Smooth muscle cell (in vitro differentiated cells): ENCODE data around the gene PTPN5. TPM values are rescaled to one million over a fixed set of nuclear protein-coding genes. Genes with fewer than 3 reads are reported as not detected.

Experiments
- DNase-seq: peaks from one replicate; lab custom pipeline; 2025; ENCODE audit not compliant: unreplicated experiment; lab: John Stamatoyannopoulos, UW
- H2AFZ ChIP-seq: fragments of 200-600 bp; sonication (generic); 2 replicates; pipeline ENCODE4 v1.6.0; 2016; ENCODE audit warnings: antibody characterized with exemption, low read depth, mild to moderate bottlenecking
- H3F3A ChIP-seq: fragments of 200-600 bp; sonication (generic); 2 replicates; pipeline ENCODE4 v1.6.0; 2017; ENCODE audit warnings: antibody characterized with exemption, low read depth
- H3K27ac ChIP-seq: fragments of 200-600 bp; sonication (generic); 2 replicates; pipeline ENCODE4 v1.5.1; 2016; ENCODE audit warnings: low read depth, mild to moderate bottlenecking
- H3K27me3 ChIP-seq: fragments of 200-600 bp; sonication (generic); 2 replicates; pipeline ENCODE4 v1.6.1; 2016; ENCODE audit warnings: low read depth, mild to moderate bottlenecking
- H3K36me3 ChIP-seq: fragments of 200-600 bp; sonication (generic); 2 replicates; pipeline ENCODE4 v1.5.1; 2016; ENCODE audit warnings: low read depth
- H3K4me1 ChIP-seq: fragments of 200-600 bp; sonication (generic); 2 replicates; pipeline ENCODE4 v1.5.1; 2016; ENCODE audit warnings: low read depth
- H3K4me2 ChIP-seq: fragments of 200-600 bp; sonication (generic); 2 replicates; pipeline ENCODE4 v1.6.0; 2016; ENCODE audit warnings: mild to moderate bottlenecking
- H3K4me3 ChIP-seq: fragments of 200-600 bp; sonication (generic); 2 replicates; pipeline ENCODE4 v1.5.1; 2016; ENCODE audit warnings: mild to moderate bottlenecking
- H3K79me2 ChIP-seq: fragments of 200-600 bp; sonication (generic); 2 replicates; pipeline ENCODE4 v1.6.0; 2016; ENCODE audit warnings: low read depth, mild to moderate bottlenecking
- H3K9ac ChIP-seq: fragments of 200-600 bp; sonication (generic); 2 replicates; pipeline ENCODE4 v1.6.0; 2016; ENCODE audit warnings: low read depth
- H3K9me3 ChIP-seq: fragments of 200-600 bp; sonication (generic); replicated peaks from 2 replicates; pipeline ENCODE4 v1.5.1; 2016; ENCODE audit warnings: low read depth
- H4K20me1 ChIP-seq: fragments of 200-600 bp; sonication (generic); 2 replicates; pipeline ENCODE4 v1.6.0; 2016; ENCODE audit warnings: low read depth
- WGBS: methylation state at CpG from one replicate; pipeline ENCODE4 v1.1.7; 2016; ENCODE audit warnings: low lambda C conversion rate; 5-methylcytosine and 5-hydroxymethylcytosine counted together
- polyA plus RNA-seq: library from polyadenylated mRNA; unstranded; fragments of >200 nt; fragmentation: Nextera tagmentation; extraction: Ambion mirVana; gene quantifications from 2 replicates; pipeline ENCODE4 v1.2.1, GENCODE V29; 2016
- total RNA-seq: library from RNA; depleted of rRNA; stranded (reverse); fragments of >200 nt; gene quantifications from 2 replicates; pipeline ENCODE4 v1.2.3, GENCODE V29; 2014
- TF ChIP-seq, protein P1 (sequence below): fragments of 200-600 bp; sonication (generic); IDR thresholded peaks from 2 replicates; pipeline ENCODE4 v1.5.1; 2017; ENCODE audit warnings: borderline replicate concordance, mild to moderate bottlenecking, antibody characterized with exemption; ENCODE audit not compliant: insufficient read depth, poor library complexity, severe bottlenecking

PTPN5 gene
- total and polyA plus RNA-seq, 2 experiments from 2014 or later, result not detected

DNA sequence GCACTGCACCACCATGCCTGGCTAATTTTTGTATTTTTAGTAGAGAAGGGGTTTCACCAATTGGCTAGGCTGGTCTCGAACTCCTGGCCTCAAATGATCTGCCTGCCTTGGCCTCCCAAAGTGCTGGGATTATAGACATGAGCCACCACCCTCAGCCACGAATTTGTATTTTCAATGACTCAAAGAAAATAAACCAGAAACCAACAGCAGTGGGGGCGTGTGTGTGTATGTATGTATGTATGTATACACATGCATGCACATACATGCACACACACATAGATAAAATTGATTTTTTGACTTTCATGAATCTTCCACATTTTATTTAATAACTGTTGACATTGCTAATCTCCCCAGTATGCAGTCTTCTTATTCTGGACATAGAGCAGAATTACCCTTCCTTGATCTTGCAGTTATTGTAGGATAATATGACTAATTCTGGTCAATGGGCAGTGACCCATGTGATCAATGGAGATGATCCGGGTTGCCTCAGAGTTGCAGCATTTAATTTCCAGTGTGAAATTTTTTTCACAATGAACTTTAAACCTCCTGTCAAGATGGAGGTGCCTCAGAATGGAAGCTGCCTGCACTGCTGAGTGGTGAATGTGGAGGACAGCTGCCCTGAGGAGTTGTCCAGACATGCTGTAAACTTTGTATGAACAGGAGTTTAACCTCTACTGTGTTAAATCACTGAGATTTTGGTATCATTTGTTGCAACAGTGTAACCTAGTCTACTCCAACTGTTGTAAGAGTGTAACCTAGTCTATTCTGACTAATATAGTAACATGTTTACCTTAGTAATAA lies 12.8 kb upstream of the PTPN5 start:
- no peaks in the 10 kb centered on the region for H3F3A ChIP-seq
- H4K20me1 ChIP-seq, result no peaks in the 10 kb centered on the region
- H3K9ac ChIP-seq, result no peak overlapping the region
- H3K9me3 ChIP-seq, result no peaks in the 10 kb centered on the region
- TF ChIP-seq, protein P1, sequence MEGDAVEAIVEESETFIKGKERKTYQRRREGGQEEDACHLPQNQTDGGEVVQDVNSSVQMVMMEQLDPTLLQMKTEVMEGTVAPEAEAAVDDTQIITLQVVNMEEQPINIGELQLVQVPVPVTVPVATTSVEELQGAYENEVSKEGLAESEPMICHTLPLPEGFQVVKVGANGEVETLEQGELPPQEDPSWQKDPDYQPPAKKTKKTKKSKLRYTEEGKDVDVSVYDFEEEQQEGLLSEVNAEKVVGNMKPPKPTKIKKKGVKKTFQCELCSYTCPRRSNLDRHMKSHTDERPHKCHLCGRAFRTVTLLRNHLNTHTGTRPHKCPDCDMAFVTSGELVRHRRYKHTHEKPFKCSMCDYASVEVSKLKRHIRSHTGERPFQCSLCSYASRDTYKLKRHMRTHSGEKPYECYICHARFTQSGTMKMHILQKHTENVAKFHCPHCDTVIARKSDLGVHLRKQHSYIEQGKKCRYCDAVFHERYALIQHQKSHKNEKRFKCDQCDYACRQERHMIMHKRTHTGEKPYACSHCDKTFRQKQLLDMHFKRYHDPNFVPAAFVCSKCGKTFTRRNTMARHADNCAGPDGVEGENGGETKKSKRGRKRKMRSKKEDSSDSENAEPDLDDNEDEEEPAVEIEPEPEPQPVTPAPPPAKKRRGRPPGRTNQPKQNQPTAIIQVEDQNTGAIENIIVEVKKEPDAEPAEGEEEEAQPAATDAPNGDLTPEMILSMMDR, result no peak
- H3K27ac ChIP-seq, result no peak overlapping the region
- H3K4me1 ChIP-seq, result no peaks in the 10 kb centered on the region
- H3K4me2 ChIP-seq, result no peak overlapping the region
- no peaks in the 10 kb centered on the region for H3K36me3 ChIP-seq
- WGBS, result 63% methylated on average over 4 of the region's 4 CpGs
- no peak for DNase-seq
- H2AFZ ChIP-seq, result no peak overlapping the region
- H3K4me3 ChIP-seq, result no peak overlapping the region
- no peaks in the 10 kb centered on the region for H3K79me2 ChIP-seq
- peaks cover 47% of the 10 kb centered on the region for H3K27me3 ChIP-seq

DNA sequence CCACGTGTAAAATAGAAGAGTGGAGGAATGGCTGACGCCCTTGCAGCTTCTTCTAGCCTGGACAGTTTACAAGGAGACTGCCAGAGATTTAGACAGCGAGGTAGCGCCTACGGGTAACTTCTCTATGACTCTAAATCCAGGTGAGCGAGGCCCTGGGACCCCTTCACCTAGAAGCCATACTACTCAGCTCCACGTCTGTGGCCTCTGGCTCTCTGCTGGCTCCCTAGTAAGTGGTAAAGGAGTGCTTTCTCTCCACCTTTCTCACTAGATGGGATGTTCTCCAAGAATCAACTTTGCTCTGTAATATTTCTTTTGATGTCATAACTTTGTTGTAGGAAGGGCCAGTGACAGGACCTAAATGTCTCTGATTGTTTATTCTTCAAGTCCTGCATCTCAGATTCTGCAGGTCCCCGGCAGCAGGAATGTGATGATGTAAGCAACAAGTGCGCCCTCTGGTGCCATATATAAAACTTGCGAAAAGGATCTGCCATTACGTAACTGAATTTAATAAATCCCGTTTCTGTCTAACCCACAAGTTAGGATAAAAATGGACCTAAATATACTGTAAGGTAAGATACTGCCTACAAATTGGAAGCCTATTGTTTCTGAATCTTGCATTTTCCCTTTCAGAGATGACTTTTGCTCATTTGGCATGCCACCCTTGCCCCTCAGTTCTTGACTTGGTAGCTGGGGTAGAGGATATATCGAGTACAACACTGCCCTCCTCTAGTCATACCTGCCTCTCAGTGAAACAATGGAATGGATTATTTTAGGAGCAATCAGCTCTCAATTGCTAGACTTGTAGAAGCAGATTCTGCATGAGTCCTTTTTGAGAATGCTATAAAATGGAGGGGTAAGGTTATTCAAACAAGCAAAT lies 11.0 kb upstream of the PTPN5 start:
- Histone ChIP-seq H3K27ac (no peak overlapping the region), H3K9me3 (no peaks in the 10 kb centered on the region), H3K27me3 (peaks cover 64% of the 10 kb centered on the region), H3K4me1 (no peaks in the 10 kb centered on the region), H3K36me3 (no peaks in the 10 kb centered on the region), H3K9ac (no peak overlapping the region), H2AFZ (no peak overlapping the region), H3K4me2 (no peak overlapping the region), H4K20me1 (no peaks in the 10 kb centered on the region), H3K79me2 (no peaks in the 10 kb centered on the region), H3F3A (no peaks in the 10 kb centered on the region), H3K4me3 (no peak overlapping the region)
- 43% methylated on average over 13 of the region's 13 CpGs for WGBS
- no peak for DNase-seq
- TF ChIP-seq, protein P1, result peak; percentile 59

- WGBS, result 98% methylated on average over 3 of the region's 3 CpGs
- Histone ChIP-seq H3K9me3 (no peaks in the 10 kb centered on the region), H3K4me1 (no peaks in the 10 kb centered on the region), H3K27me3 (peaks cover 77% of the 10 kb centered on the region), H2AFZ (no peak overlapping the region), H3F3A (no peaks in the 10 kb centered on the region), H3K9ac (no peak overlapping the region), H3K4me3 (no peak overlapping the region), H3K79me2 (no peaks in the 10 kb centered on the region), H4K20me1 (no peaks in the 10 kb centered on the region), H3K4me2 (no peak overlapping the region), H3K36me3 (no peaks in the 10 kb centered on the region), H3K27ac (no peak overlapping the region)
- DNase-seq, result no peak
- TF ChIP-seq, protein P1, result no peak
Observed at GRCh38 chr11:18798799-18799469, 7.3 kb upstream of the PTPN5 start.
